ENCODE data around the gene NUPR2.

DNA sequence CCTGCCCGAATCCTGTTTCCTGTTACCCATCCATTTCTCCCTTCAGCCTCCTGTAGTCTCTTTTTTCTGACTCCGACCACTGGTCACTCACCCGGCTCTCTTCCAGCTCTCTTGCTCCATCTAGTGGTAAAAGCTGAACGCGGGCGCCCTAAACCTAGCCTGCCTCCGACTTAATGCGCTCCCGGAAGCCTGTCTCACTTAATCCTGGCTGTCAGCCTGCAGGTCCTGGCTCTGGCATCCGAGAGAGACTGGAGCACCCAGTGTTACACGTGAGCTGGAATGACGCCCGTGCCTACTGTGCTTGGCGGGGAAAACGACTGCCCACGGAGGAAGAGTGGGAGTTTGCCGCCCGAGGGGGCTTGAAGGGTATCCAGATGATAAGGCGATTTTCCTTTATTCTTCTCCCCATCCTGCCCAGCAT, 41.8 kb downstream of the NUPR2 start:
- TF ChIP-seq EZH2 (IDR thresholded peaks at IDR 0.05; ENCODE audit: insufficient read depth, poor library complexity, severe bottlenecking) (no peak), EZH2phosphoT487 (IDR thresholded peaks at IDR 0.05; ENCODE audit: insufficient read depth, low read depth) (no peak)
